A549 (cell line): ENCODE measurements around the gene AP5B1.

Source experiments
- CTCF ChIP-seq: fragments of >200 bp; sonication (Bioruptor Twin); formaldehyde crosslinking; IDR thresholded peaks from 3 replicates; pipeline ENCODE4 v1.5.1; 2016
- FOSL2 ChIP-seq, 2 experiments: fragments of 450-650 bp in 1 of 2; fragments of >200 bp in 1 of 2; sonication (Bioruptor Twin) in 1 of 2; formaldehyde crosslinking; IDR thresholded peaks; 2 replicates each; pipeline versions ENCODE4 v1.5.0 to v1.6.1; 2016 to 2020; ENCODE audit warnings: mild to moderate bottlenecking in 1 of 2, moderate library complexity in 1 of 2
- HOXB5 ChIP-seq: fragments of 250-450 bp; sonication (Bioruptor Pico); IDR thresholded peaks from 2 replicates; pipeline ENCODE4 v1.5.0; 2020; ENCODE audit warnings: mild to moderate bottlenecking, moderate library complexity
- MAX ChIP-seq: IDR thresholded peaks from 2 replicates; pipeline ENCODE4 v1.6.1; 2012
- PHF8 ChIP-seq: fragments of 200-600 bp; sonication (generic); IDR thresholded peaks from 2 replicates; pipeline ENCODE4 v1.6.1; 2016; ENCODE audit warnings: low read depth, mild to moderate bottlenecking, antibody characterized with exemption, moderate library complexity, borderline replicate concordance
- POLR2A ChIP-seq: IDR thresholded peaks from 2 replicates; pipeline ENCODE4 v1.6.1; 2012; ENCODE audit warnings: mild to moderate bottlenecking, low read length

- no peak for TF ChIP-seq MAX
- TF ChIP-seq CTCF, result no peak
- TF ChIP-seq PHF8, result no peak
- no peak for TF ChIP-seq FOSL2 (IDR thresholded peaks at IDR 0.05)
- no peak for TF ChIP-seq FOSL2 (CRISPR knock-in tag; IDR thresholded peaks at IDR 0.05)
- no peak for TF ChIP-seq HOXB5
- no peak for TF ChIP-seq POLR2A
These were observed 50.3 kb downstream of the AP5B1 start for GRCh38 chr11:65730461-65730860.
